NCI-H2081 treated with DMSO at 0.1 percent for 48 hours (cell line): ENCODE results near the gene C10orf71.

Experiments used
- DNase-seq: peaks from one replicate; lab custom pipeline; 2025; lab: John Stamatoyannopoulos, UW

The C10orf71 gene

GRCh38 chr10:49298983-49299815 lies at the start of gene C10orf71:
TSS of gene C10orf71 (plus strand) at chr10:49299170. CDS start at chr10:49322546, 23,376 bp downstream.
- DNase-seq: no peak

GRCh38 chr10:49252313-49253034 lies 46.5 kb upstream of the C10orf71 start:
- DNase-seq: no peak

GRCh38 chr10:49253340-49253906 lies 45.5 kb upstream of the C10orf71 start:
- DNase-seq: no peak

- DNase-seq: no peak
Observed at GRCh38 chr10:49254150-49254549, 44.8 kb upstream of the C10orf71 start.

GRCh38 chr10:49254556-49255318 lies 44.2 kb upstream of the C10orf71 start:
- DNase-seq: no peak

- no peak for DNase-seq
Observed at GRCh38 chr10:49255883-49256282, 43.1 kb upstream of the C10orf71 start.

GRCh38 chr10:49257154-49257553 lies 41.8 kb upstream of the C10orf71 start:
- DNase-seq: no peak

- no peak for DNase-seq
Observed at GRCh38 chr10:49257626-49258349, 41.2 kb upstream of the C10orf71 start.

GRCh38 chr10:49258350-49258683 lies 40.7 kb upstream of the C10orf71 start:
- no peak for DNase-seq

- no peak for DNase-seq
Observed at GRCh38 chr10:49260644-49261296, 38.2 kb upstream of the C10orf71 start.

- no peak for DNase-seq
Observed at GRCh38 chr10:49263591-49263990, 35.4 kb upstream of the C10orf71 start.

- DNase-seq: no peak
Observed at GRCh38 chr10:49264177-49264677, 34.7 kb upstream of the C10orf71 start.

GRCh38 chr10:49265885-49266284 lies 33.1 kb upstream of the C10orf71 start:
- no peak for DNase-seq

- DNase-seq: no peak
Observed at GRCh38 chr10:49268185-49268584, 30.8 kb upstream of the C10orf71 start.

- no peak for DNase-seq
Observed at GRCh38 chr10:49269523-49269922, 29.4 kb upstream of the C10orf71 start.

GRCh38 chr10:49270565-49270964 lies 28.4 kb upstream of the C10orf71 start:
- no peak for DNase-seq

GRCh38 chr10:49271346-49271745 lies 27.6 kb upstream of the C10orf71 start:
- DNase-seq: no peak

- no peak for DNase-seq
Observed at GRCh38 chr10:49272251-49273081, 26.5 kb upstream of the C10orf71 start.

- no peak for DNase-seq
Observed at GRCh38 chr10:49273082-49273465, 25.9 kb upstream of the C10orf71 start.

GRCh38 chr10:49273626-49274025 lies 25.3 kb upstream of the C10orf71 start:
- no peak for DNase-seq
